HL-60 (cell line): ENCODE measurements around the gene KDM3A.

Source experiments
- DNase-seq, 2 experiments: peaks; one replicate each; pipeline ENCODE4 v3.0.0-alpha.2; 2010 to 2020; ENCODE audit warnings: low read depth in 1 of 2, low spot score in 1 of 2
- H3K27ac ChIP-seq: fragments of 250-450 bp; sonication (Bioruptor Pico); replicated peaks from 2 replicates; pipeline ENCODE4 v1.5.1; 2020; ENCODE audit warnings: mild to moderate bottlenecking, moderate library complexity
- H3K27me3 ChIP-seq: fragments of 250-450 bp; sonication (Bioruptor Pico); 2 replicates; pipeline ENCODE4 v1.5.1; 2021; ENCODE audit warnings: mild to moderate bottlenecking, moderate library complexity; ENCODE audit not compliant: insufficient read depth, poor library complexity, severe bottlenecking
- H3K4me3 ChIP-seq: replicated peaks from 2 replicates; pipeline ENCODE4 v1.5.1; 2011; ENCODE audit warnings: mild to moderate bottlenecking, control low read depth, low read length; ENCODE audit not compliant: insufficient read depth
- CTCF ChIP-seq: IDR thresholded peaks from one replicate; pipeline ENCODE4 v1.5.1; 2011; ENCODE audit warnings: low read length, control low read depth, inconsistent platforms; ENCODE audit not compliant: insufficient read depth
- GABPA ChIP-seq: IDR thresholded peaks from 2 replicates; pipeline ENCODE4 v1.6.1; 2012; ENCODE audit warnings: low read depth
- POLR2AphosphoS5 ChIP-seq: IDR thresholded peaks from 2 replicates; pipeline ENCODE4 v1.6.1; 2012; ENCODE audit warnings: low read depth
- REST ChIP-seq: IDR thresholded peaks from 2 replicates; pipeline ENCODE4 v1.6.1; 2012; ENCODE audit warnings: low read depth; ENCODE audit not compliant: insufficient replicate concordance
- SPI1 ChIP-seq: IDR thresholded peaks from 2 replicates; pipeline ENCODE4 v1.6.1; 2012; ENCODE audit warnings: low read depth, mild to moderate bottlenecking, borderline replicate concordance

KDM3A gene

GRCh38 chr2:86445436-86445835 lies 4.3 kb downstream of the KDM3A start:
- H3K27ac ChIP-seq = no peak overlapping the region
- DNase-seq = no peak
- TF ChIP-seq GABPA (no peak), CTCF (no peak), REST (no peak), POLR2AphosphoS5 (no peak), SPI1 (no peak)
- H3K27me3 ChIP-seq = no peaks in the 10 kb centered on the region
- no peak overlapping the region for H3K4me3 ChIP-seq

GRCh38 chr2:86446060-86446459 lies 4.9 kb downstream of the KDM3A start:
- DNase-seq = no peak
- Histone ChIP-seq H3K27ac (no peak overlapping the region), H3K27me3 (no peaks in the 10 kb centered on the region), H3K4me3 (no peak overlapping the region)
- TF ChIP-seq POLR2AphosphoS5 = no peak
- TF ChIP-seq SPI1 = no peak
- TF ChIP-seq REST = no peak
- no peak for TF ChIP-seq GABPA
- TF ChIP-seq CTCF = no peak

- Histone ChIP-seq H3K27me3 (no peaks in the 10 kb centered on the region), H3K4me3 (no peak overlapping the region), H3K27ac (no peak overlapping the region)
- DNase-seq = no peak
- TF ChIP-seq CTCF = no peak
- no peak for TF ChIP-seq POLR2AphosphoS5
- TF ChIP-seq REST = no peak
- no peak for TF ChIP-seq SPI1
- TF ChIP-seq GABPA = no peak
These were observed 12.7 kb downstream of the KDM3A start for GRCh38 chr2:86453836-86454235.
